HG03558 (cell line): ENCODE measurements around the gene PEX1.
"Not testable (repeated sequence)": the region's sequence is repeated elsewhere in the genome, so short reads cannot be mapped to it uniquely, and the experiment has no call there.

ENCODE experiments used
- ATAC-seq: cut with Tn5 transposase; IDR thresholded peaks from one replicate; pipeline ENCODE4 v1.9.1; 2021; ENCODE audit warnings: moderate number of reproducible peaks; ENCODE audit not compliant: unreplicated experiment; ENCODE audit errors: extremely low read depth

The PEX1 gene

DNA sequence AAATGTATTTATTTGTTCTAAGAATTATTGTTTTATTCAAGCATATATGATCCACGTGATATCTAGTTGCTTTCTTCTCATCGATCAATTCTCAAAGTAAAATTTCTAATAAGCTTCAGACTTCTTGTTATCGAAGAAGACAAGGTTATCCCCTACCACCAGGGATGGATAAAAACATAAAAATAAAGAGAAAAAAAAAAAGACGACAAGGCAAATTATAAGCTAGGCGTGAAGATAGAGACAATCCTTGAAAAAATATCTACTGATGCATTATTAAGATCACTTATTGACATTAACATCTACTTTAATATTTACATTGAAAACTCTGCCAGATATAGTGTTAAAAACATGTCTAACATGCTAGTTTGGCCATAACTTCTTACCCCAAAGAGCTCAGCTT lies 19.4 kb downstream of the PEX1 start:
- ATAC-seq: no peak

DNA sequence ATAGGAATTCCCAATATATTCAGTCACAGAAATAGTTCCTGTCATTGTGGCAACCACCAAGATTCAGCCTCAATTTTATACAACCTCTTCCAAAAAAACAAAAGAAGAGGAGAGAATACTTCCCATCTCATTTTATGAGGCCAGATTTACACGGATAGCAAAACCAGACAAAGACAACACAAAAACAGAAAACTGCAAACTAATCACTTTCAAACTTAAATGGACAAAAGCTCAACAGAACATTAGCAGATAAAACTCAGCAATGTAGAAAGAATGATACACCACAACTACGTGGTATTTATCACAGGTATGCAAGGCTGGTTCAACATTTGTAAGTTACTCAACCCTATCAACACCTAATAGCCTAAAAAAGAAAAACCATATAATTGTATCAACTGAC lies 22.0 kb downstream of the PEX1 start:
- ATAC-seq: no peak

DNA sequence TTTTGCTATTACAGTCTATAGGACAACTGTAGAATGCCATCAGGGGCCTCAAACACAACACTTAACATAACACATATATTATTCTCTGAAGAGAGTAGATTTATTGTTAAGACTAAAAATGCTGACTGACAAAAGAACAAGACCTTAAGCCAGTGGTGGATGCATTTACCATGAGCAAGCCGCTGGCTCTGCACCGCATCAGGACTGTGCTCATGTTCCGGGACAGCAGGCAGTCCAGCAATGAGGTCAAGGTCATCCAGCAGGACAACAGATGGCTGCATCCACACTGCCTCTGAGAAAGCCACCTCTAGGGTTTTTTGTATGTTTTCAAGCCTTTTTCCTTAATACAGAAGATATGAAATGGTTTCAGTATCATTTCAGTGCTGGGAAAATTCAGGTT lies 23.8 kb downstream of the PEX1 start:
- ATAC-seq: no peak

DNA sequence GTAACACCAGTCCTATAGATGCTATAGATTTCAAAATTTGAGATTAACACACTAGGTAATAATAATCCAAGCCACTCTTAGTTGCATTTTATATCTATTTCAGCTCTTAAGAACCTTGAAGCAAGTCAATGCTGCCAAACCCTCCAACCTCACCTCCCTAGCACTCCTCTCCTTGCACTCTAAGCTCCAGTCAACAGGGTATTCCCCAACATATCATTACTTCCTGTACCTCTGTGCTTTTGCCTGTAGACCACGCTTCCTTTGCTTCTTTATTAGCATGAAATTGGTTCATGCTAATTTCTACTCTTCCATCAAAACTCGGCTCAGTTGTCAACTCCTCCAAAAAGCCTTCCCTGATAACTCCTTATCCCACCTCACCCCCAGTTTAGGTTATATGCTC lies 24.6 kb downstream of the PEX1 start:
- no peak for ATAC-seq

DNA sequence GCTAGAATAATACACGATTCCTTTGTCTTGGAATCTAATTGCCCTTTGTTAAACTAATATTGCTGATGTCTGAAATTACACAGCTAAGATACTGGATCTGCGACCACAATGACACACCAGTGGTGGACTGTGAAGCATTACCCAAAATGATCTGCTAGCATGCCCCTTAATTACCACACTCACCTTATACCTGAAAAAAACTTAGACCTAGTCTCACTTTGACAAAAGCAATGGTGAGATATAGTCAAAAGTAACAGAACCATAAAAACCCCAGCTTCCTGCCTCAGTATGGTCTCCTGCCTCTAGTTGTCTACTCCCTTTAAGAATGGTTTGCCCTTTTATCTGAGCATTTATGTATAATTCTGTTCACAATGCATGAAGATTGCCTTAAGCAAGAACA lies 29.8 kb downstream of the PEX1 start:
- ATAC-seq: no peak

DNA sequence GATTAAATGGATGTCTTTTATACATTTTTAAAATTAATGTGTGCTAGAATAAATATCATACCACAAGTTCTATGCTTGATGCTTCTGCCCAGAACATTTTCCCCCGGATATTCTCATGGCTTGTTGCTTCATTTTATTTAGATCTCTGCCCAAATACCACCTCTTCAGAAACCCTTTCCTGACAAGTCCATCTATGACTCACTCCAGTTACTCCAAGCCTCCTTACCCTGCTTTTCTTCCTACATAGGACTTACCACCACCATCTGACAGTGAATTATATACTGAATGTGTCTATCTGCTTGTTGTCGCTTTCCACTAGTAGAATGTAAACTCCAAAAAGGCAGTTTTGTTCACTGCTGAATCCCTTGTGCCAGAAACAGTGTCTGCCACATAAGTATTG lies 31.4 kb downstream of the PEX1 start:
- ATAC-seq: no peak

DNA sequence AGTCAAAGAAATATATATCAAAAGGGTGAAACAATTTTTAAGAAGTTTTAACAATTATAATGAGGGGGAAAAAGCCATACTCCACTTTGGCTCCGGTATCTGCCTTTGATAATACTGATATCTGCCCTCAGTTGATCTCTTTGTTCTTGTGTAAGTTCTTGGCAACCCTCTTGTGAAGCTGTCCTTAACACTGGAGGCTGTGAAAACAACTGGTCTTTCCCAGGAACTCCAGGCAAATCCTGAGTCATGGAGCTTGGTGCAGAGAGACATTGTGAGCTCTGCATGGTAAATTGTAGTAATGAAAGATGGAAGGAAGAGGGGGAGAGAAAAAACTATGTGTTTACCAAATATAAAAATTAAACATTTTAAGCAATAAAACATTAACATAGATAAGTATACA lies 38.7 kb downstream of the PEX1 start:
- no peak for ATAC-seq

DNA sequence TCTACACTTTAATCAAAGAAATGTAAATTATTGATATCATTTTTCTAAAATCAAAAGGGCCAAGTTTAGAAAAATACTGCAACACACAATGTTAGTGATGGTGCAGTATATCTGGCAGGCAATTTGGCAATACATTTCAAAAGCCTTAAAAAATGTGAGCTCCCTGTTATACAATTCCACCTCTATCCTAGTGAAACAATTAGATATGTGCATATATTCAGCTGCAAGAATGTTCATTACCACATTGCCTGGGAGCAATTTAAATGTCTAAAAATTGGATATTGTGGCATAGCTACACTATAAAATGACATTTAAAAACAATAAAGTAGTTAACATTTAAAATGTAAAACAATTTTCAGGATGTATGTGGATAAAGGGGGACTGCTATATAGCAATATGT lies 40.5 kb downstream of the PEX1 start:
- ATAC-seq: no peak

DNA sequence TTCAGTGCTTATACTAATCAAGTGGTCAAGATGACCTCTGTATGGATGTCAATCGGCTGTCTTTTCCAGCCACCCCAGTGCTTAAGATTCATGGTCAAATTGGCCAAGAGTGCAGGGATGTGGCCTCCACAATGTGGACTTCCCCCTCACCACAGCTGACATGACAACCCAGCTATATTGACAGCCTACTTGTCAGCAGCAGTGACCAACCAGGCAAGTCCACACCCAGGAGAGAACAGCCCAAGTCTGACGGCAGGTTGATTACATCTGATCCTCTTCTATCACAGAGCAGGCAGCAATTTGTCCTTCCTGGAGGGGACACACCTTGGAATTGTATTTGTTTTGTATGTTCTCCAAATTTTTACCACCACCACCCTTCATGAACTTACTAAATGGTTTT lies 42.3 kb downstream of the PEX1 start:
- ATAC-seq: no peak

DNA sequence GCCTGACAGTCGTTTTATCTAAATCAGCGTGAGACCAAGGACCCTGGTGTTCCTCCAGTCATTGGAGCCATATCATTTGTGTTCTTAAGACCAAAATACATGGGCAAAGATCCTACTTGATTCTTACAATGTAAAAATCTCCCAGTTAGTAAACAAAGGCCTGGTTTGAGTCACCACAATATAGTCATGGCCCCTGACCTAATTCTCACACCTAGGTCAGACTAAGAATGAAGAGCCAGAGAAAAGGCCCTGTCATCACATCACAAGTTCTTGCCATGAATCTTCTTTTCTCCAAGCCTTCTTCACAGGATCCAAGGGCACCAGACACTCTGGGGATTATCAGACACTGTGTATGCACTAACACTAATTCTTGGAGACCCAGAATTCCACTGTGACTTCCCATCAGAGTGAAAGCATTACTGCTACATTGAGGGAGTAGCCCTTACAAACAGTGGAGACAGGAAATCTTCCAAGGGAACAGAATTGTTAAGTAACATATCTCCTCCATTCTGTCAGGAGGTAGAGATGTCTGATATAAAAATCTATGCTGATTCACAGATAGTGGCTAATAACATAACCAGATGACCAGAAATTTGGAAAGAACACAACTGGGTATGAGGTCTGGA lies 42.9 kb downstream of the PEX1 start:
- ATAC-seq: no peak

DNA sequence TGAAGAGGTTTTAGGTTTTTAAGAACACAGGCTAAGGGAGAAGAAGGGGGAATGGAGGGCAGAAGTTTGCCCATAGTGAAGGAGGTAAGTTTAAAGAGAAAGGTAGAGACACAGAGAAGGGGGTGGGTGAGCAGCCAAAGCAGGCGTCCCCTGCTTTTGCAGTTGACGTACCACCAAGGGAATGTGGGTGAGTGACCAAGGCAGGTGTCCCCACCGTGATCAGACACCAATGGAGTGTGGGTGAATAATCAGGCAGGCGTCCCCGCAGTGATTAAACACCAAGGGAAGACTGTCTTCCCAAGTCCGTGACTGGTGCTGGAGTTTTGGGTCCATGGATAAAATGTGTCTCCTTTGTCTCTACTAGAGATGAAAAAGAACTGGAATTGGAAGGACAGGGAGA lies 44.1 kb downstream of the PEX1 start:
- ATAC-seq: not testable (repeated sequence)

DNA sequence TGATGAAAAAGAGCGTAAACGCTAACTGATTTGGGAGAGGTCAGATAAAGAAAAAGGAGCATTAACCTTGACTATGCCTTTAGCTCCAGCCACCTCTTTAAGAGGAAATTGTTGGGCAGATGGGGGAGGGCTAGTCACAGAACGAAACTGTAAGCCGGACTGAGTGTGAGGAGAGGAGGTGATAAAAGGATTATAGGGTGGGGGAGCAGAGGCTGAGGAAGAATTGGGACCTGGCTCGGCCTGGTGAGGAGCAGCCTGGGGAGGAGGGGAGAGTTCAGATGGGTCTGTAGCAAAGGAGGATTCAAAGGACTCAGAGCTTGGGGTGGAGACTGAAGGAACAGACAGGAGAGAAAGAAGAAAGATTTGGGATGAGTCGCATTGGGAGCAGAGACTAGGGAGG lies 44.7 kb downstream of the PEX1 start:
- not testable (repeated sequence) for ATAC-seq

DNA sequence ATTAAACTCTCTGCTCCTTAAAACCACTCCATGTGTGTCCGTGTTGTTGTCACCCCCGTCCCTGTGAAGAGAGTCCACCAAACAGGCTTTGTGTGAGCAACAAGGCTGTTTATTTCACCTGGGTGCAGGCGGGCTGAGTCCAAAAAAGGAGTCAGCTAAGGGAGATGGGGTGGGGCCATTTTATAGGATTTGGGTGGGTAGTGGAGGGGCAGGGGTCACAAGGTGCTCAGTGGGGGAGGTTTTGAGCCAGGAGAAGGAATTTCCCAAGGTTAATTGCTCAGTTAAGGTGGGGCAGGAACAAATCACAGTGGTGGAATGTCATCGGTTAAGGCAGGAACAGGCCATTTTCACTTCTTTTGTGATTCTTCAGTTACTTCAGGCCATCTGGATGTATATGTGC lies 49.2 kb downstream of the PEX1 start:
- not testable (repeated sequence) for ATAC-seq

DNA sequence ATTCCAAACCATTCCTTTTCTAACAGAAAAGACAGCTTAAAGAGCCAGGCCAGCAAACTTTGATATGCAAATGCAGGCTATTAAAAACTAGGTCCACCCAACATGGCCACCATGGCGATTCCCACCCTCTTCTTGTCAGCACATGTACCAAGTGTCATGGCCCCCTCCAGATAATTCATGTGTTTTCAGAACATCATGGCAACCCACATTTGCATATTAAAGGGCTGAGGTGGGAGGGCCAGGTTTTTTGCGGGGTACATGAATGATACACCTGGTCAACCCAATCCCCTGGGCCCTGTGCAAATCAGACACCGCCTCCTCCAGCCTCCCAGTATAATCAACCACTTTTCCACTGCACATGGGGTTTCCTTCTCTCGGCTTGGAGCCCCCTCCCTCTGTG lies 49.6 kb downstream of the PEX1 start:
- no peak for ATAC-seq

DNA sequence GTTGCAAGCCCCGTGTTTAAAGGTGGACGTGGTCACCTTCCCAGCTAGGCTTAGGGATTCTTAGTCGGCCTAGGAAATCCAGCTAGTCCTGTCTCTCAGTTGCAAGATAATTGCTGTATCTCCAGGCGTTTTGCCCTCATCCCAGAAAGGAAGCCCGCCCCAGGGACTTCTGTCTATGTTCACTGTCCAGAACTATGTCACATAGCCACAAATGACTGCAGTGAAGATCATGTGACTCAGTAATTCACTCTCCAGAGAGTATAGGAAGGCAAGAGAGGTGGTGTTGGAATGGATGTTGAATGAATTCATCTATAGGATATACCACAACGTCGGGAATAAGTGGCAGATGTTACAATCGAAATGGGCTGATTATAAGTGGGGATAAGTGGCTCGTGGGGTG lies 50.2 kb downstream of the PEX1 start:
- ATAC-seq: no peak

DNA sequence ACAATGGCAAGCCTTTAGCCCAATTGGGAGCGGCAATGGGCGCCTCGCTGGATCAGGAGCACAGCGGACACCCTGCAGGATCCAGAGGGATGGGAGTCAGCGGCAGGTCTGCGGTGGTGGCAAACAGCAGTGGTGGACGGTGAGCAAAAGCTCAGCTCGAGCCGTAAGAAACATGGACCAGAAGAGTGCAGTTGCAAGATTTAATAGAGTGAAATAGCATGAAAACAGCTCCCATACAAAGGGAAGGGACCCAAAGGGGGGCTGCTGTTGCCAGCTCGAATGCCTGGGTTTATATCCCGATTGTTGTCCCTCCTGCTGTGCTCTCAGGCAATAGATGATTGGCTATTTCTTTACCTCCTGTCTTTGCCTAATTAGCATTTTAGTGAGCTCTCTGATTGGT lies 50.6 kb downstream of the PEX1 start, which contains the start of gene ERVW-1:
TSS of gene ERVW-1 (minus strand) at position 266 of the 400 bp plus-strand sequence. CDS start 7,565 bp downstream, outside the sequence.
- ATAC-seq: not testable (repeated sequence)

DNA sequence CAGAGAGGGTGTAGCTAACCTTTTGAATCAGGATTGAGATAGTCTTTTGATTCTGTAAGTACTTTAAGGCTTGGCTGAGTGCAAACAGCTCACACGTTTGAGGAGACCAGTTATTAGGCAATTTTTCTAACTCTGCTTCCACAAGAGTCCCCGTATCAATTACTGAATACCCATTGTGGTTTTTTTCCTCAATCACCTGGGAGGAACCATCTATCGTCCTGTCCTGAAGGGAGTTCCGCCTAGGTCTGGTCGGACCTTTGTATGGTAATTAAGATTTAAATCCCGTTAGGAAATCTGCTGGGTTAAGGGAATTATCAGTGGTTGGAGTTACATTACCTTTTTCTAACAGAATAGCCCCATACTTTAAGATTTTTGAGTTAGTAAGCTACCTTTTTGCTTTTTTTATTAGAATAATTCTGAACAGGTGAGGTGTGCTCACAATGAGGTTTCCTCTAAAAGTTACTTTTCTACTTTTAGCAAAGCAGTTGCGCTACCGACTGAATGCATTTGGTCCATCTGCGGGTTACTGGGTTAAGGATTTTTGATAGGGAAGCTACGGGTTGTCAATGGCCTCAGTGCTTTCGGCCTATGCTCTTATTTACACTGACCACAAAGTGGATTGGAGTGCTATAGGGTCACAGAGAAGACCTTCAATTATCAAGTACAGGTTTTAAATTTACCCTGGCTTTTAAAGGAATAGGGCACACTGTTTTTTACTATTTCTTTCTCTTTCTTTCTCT lies 52.3 kb downstream of the PEX1 start:
- ATAC-seq: not testable (repeated sequence)

DNA sequence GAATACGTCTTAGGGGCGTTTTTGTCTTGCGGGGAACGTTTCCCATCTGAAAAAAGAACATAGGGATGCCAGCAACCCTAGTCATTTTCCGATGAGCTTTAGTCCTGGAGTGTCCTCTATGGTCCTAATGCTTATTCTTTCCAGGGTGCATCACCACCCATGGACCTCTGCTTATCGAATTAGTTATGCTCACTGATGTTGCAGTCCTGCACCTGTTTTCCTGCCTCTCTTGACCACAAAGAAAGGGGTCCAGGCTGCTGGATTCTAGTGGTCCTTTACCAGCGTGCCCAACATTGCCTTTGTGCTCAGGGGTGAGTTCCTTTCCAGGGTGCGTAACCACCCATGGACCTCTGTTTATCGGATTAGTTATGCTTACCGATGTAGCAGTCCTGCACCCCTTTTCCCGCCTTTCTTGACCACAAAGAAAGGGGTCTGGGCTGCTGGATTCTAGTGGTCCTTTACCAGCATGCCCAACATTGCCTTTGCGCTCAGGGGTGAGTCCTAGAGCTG lies 53.0 kb downstream of the PEX1 start:
- ATAC-seq: not testable (repeated sequence)

DNA sequence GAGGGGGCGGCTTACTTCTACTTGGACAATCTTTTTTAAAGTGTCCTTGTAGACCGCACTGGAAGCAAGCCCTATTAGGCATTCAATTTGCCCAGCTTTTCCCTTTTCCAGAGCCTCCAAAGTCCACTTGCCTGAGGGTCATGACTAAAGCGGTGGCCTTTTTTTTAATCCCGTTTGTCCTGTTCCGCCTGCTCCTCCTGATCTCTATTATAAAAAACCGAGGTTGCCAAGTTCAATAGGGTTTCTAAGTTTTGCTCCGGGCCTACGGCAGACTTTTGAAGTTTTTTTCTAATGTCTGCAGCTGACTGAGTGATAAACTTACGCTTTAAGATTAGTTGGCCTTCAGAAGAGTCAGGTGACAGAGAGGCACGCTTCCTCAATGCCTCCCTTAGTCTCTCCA lies 54.3 kb downstream of the PEX1 start:
- ATAC-seq: not testable (repeated sequence)

DNA sequence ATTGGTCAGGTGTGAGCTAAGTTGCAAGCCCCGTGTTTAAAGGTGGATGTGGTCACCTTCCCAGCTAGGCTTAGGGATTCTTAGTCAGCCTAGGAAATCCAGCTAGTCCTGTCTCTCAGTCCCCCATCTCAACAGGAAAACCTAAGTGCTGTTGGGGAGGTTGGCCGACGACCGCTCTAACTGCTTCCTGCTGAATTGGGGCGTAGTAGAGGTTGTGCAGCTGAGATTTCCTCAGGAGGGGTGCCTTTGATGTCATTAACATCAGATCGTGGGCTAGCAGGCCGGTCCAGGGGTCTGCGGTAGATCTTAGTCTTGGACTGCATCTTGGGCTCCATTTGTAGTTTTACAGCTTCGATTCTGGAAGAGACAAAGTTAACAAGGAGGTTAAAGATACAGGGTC lies 59.7 kb downstream of the PEX1 start:
- ATAC-seq: not testable (repeated sequence)

DNA sequence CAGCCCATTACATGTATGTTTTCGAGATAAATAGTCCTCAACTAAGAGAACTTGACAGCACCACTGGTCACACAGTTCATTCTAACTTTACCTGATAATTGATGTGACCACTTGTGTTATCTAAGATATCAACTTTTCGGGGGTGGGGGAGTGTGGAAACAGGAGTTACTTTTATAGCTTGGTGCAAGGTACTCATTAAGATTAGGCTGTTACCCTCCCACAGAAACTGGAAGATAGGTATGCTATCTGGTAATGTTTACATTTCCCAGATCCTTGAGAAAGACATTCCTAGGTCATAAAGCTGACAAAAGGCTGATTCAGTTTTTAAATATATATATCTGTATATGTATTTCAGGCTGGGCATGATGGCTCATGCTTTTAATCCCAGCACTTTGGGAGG lies 61.6 kb downstream of the PEX1 start:
- ATAC-seq: no peak

DNA sequence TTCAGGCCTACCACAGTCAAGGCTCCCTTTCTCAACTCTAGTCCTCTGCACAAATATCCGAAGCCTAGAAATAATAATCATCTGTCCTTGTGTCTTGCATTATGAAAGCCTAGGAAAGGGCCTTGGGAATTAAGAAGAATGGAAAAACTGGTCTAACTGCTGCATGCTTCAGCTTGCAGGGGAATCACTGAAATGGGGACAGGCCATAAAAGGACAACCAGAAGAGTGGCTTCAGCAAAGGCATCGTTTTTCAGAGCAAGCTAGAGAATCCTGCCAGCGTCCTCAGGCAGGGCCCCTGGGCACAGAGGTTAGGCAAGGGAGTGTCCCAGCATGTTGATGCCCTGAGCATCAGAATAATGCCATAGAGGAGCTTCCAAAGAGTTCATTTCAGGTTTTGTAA lies 63.8 kb downstream of the PEX1 start:
- no peak for ATAC-seq
